ENCODE data around the gene VAMP8.
"Not testable (repeated sequence)": the region's sequence is repeated elsewhere in the genome, so short reads cannot be mapped to it uniquely, and the experiment has no call there.

Gene VAMP8

DNA sequence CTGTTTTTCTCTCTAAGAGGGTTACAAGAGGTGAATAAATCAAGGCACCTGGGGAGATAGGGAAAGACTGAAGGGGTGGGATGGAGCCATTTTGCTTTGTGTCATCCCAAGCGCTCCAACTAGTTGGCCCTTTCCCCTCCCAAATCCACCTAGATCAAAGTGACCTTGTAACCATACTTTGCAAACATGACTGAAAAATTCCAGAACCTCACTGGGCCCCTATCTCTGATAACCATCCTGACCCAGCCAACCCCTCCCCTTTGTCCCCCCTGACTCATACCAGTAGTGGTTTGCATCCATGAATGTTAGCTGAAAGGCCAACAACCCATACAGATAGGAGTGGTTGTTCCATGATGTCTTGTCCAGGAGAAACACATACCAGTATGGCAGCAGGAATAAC lies 19.2 kb upstream of the VAMP8 start:
- TF ChIP-seq POLR2A (IDR thresholded peaks at IDR 0.05; ENCODE audit: extremely low read depth, insufficient read length): no peak
- TF ChIP-seq, protein P1, sequence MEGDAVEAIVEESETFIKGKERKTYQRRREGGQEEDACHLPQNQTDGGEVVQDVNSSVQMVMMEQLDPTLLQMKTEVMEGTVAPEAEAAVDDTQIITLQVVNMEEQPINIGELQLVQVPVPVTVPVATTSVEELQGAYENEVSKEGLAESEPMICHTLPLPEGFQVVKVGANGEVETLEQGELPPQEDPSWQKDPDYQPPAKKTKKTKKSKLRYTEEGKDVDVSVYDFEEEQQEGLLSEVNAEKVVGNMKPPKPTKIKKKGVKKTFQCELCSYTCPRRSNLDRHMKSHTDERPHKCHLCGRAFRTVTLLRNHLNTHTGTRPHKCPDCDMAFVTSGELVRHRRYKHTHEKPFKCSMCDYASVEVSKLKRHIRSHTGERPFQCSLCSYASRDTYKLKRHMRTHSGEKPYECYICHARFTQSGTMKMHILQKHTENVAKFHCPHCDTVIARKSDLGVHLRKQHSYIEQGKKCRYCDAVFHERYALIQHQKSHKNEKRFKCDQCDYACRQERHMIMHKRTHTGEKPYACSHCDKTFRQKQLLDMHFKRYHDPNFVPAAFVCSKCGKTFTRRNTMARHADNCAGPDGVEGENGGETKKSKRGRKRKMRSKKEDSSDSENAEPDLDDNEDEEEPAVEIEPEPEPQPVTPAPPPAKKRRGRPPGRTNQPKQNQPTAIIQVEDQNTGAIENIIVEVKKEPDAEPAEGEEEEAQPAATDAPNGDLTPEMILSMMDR (IDR thresholded peaks at IDR 0.05; ENCODE audit: low read depth, low read length): no peak
- TF ChIP-seq MYC (IDR thresholded peaks at IDR 0.05; ENCODE audit: low read depth, low read length): no peak
- TF ChIP-seq, protein P2, sequence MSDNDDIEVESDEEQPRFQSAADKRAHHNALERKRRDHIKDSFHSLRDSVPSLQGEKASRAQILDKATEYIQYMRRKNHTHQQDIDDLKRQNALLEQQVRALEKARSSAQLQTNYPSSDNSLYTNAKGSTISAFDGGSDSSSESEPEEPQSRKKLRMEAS (IDR thresholded peaks at IDR 0.05; ENCODE audit: low read depth, low read length): no peak
- DNase-seq (ENCODE audit: low read depth): no peak
- H3K4me3 ChIP-seq (ENCODE audit: low read depth, low read length): no peak overlapping the region

GRCh38 chr2:85560403-85560726 lies 17.0 kb upstream of the VAMP8 start:
- H3K4me3 ChIP-seq (ENCODE audit: low read depth, low read length): peak overlapping the region; percentile 93
- not testable (repeated sequence) for DNase-seq (ENCODE audit: low read depth)

DNA sequence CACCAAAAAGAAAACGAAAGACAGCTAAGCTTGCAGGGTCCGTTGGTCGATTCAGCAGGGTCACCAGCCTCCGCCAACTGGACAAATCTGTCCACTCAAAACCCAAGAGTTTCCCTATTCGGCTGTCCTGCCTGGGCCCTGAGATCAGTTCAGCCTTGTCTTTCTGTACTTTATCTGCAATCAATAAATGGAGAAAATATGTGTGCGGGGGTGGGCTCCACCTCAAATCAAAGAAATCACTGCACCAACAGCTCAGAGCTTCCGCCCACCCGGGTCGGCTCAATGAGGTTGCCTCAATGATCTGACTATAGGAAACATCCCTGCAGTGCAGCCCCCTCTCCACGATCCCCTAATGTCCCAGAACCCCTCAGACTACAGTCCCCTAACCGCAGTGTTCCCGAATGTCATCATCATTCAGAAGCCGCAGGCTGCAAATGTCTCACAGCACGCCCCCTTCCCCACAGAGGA lies 16.5 kb upstream of the VAMP8 start:
- no peak for DNase-seq (ENCODE audit: low read depth)
- peak overlapping the region; percentile 93 for H3K4me3 ChIP-seq (ENCODE audit: low read depth, low read length)
- TF ChIP-seq, protein P1 (IDR thresholded peaks at IDR 0.05; ENCODE audit: low read depth, low read length): no peak
- no peak for TF ChIP-seq MYC (IDR thresholded peaks at IDR 0.05; ENCODE audit: low read depth, low read length)
- TF ChIP-seq POLR2A (IDR thresholded peaks at IDR 0.05; ENCODE audit: extremely low read depth, insufficient read length): no peak
- TF ChIP-seq, protein P2 (IDR thresholded peaks at IDR 0.05; ENCODE audit: low read depth, low read length): no peak

DNA sequence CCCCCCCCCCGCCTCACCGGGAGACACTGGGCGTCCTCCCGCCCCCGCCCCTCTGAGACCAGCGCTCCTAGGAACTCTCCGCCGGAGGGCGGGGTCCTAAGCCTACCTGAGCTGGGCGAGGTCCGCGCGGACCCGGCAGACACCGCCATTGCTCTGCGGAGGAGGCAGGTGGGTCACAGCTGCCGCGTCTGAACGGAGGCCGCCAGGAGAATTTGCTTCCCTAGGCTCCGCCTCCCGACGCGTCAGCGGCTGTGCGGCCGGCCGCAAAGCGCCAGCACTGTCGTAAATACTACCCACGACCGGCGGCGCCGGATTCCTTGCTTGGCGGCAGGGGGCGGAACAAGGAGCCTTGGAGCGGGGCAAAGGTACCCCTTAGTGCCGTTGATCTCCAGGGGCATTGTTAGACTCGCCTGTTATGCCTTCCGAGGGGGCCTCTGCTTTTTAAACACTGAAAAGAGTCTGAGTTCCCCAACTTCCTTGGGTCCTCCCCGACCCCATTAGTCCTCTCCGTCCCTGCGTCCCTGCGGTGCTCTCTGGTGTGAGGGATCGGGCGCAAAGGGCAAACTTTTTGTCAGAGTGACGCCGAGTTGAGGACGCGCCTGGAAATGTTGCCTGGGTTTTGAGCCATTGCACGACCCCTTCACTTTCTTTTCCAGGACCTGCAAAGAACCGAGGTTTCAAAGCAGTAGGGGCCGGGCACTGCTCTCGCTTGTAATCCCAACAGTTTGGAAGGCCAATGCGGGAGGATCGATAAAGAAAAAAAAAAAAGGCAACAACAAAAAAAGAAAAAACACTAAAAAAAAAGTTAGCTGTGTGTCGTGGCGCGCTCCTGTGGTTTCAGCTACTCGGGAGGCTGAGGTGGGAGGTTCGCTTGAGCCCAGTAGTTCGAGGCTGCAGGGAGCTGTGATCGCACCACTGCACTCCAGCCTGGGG lies 15.8 kb upstream of the VAMP8 start, which contains the start of gene GGCX:
GGCX (minus strand) TSS at position 214 of the 933 bp plus-strand sequence; CDS start at position 149, 65 bp downstream.
- H3K4me3 ChIP-seq (ENCODE audit: low read depth, low read length): peak within 1 kb of the TSS; percentile 93

GRCh38 chr2:85564144-85564563 lies 13.2 kb upstream of the VAMP8 start:
- peak; percentile 89 for DNase-seq (ENCODE audit: low read depth)
- H3K4me3 ChIP-seq (ENCODE audit: low read depth, low read length): no peak overlapping the region
- TF ChIP-seq POLR2A (IDR thresholded peaks at IDR 0.05; ENCODE audit: extremely low read depth, insufficient read length) (no peak), MYC (IDR thresholded peaks at IDR 0.05; ENCODE audit: low read depth, low read length) (no peak)
- TF ChIP-seq, protein P2 (IDR thresholded peaks at IDR 0.05; ENCODE audit: low read depth, low read length): no peak
- TF ChIP-seq, protein P1 (IDR thresholded peaks at IDR 0.05; ENCODE audit: low read depth, low read length): no peak

More for the DNA sequence above, 15.8 kb upstream of the VAMP8 start, which contains the start of gene GGCX:
- TF ChIP-seq, protein P1 (IDR thresholded peaks at IDR 0.05; ENCODE audit: low read depth, low read length): no peak
- peak; percentile 90 for TF ChIP-seq POLR2A (IDR thresholded peaks at IDR 0.05; ENCODE audit: extremely low read depth, insufficient read length)
- TF ChIP-seq MYC (IDR thresholded peaks at IDR 0.05; ENCODE audit: low read depth, low read length): peak; percentile 25
- TF ChIP-seq, protein P2 (IDR thresholded peaks at IDR 0.05; ENCODE audit: low read depth, low read length): no peak
- peak; percentile 98 for DNase-seq (ENCODE audit: low read depth)

GRCh38 chr2:85566265-85566664 lies 11.1 kb upstream of the VAMP8 start:
- DNase-seq (ENCODE audit: low read depth): no peak
- no peak overlapping the region for H3K4me3 ChIP-seq (ENCODE audit: low read depth, low read length)
- TF ChIP-seq, protein P1 (IDR thresholded peaks at IDR 0.05; ENCODE audit: low read depth, low read length): no peak
- TF ChIP-seq MYC (IDR thresholded peaks at IDR 0.05; ENCODE audit: low read depth, low read length) (no peak), POLR2A (IDR thresholded peaks at IDR 0.05; ENCODE audit: extremely low read depth, insufficient read length) (no peak)
- TF ChIP-seq, protein P2 (IDR thresholded peaks at IDR 0.05; ENCODE audit: low read depth, low read length): no peak
